CD4-positive, alpha-beta T cell treated with Interferon gamma for 1 hour (primary cell): Measurements from ENCODE around the gene RUFY3.
"Not testable (repeated sequence)": the region's sequence is repeated elsewhere in the genome, so short reads cannot be mapped to it uniquely, and the experiment has no call there.

Source experiments
- DNase-seq: peaks from one replicate; pipeline ENCODE4 v3.0.0-alpha.2; 2020

The RUFY3 gene

DNA sequence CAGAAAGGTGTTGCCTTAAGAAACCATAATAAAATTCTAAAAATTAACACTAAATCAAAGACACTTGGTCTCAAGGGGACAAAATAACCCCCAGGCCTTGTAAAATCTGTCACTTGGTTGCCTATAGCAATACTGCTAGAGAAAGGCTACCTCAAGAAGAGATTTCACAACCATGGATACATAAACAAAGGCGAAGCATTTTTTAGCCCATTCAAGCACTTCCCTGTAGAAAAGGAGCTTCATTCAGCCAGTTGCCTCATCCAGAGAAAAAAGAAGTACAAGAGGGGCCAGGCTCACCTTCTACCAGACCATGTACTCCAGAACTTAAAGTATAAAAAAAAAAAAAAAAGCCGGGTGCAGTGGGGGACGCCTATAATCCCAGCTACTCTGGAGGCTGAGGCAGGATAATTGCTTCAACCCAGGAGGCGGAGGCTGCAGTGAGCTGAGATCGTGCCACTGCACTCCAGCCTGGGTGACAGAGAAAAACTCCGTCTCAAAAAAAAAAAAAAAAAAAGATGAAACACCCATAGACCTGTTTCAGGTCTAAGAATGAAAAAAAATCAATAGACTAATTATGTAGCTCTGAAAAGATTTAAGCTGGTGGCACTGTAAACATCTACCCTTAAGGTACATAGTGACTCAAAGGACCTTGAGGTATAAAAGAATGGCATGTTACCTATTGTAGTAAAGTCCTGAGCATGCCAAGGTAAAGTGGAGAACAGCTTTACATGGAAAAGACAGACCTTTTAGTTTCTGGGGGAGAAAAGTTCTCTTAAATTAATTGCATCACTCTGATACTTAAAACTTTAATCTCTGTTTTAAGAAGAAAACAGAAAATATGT is 18.0 kb downstream of the RUFY3 start:
- no peak for DNase-seq

DNA sequence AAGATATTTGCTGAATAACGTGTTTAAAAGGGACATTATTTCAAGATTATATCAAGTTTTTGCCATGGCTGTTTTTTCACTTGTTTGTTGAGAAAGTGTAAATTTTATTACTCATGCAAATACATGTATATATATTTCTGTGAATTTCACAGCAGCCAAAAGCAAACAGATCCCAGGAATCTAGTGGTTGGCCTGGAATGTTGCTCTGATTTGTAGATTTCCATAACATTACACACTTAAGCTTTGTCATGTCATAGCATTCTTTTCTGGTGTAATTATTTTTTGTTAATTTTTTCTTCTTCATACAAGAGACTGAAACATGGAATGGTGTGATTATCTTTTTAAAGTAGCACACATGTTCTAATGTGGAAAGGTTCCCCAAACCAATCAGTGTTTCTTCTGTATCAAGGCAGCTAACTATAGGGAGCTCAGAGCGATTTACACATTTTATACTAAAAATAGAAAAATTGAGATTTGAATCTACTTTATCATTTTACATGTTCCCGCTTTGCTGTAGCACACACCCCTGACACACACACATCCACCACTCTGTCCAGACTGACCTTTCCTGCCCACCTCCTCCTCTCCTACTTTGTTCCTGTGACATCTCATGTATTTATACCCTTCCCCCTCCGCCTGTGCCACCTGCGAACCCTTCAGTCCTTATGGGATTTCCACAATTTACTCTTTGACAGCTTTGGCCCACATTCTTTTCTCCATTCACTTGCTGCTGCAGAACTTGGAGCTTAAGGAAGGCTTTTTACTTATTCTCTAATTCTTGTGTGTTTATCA is 20.3 kb downstream of the RUFY3 start:
- no peak for DNase-seq

DNA sequence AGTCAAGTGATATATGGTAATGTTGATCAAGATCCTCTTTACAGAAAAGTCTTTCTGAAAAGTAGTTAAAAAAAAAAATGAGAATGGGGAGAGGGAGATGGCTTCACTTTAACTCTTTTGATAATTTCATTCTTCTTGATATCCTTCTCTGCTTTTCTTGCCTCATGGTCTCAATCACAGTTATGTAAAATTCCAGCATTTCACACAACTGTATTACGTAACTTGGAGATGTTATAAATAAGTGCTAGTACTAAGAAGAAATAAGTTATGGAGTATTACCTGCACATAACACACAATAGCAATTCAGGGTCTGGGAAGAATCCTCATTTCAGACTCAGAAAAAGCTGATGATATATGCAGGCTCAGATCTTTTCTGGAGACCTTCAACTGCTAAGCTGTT is 22.0 kb downstream of the RUFY3 start:
- no peak for DNase-seq

DNA sequence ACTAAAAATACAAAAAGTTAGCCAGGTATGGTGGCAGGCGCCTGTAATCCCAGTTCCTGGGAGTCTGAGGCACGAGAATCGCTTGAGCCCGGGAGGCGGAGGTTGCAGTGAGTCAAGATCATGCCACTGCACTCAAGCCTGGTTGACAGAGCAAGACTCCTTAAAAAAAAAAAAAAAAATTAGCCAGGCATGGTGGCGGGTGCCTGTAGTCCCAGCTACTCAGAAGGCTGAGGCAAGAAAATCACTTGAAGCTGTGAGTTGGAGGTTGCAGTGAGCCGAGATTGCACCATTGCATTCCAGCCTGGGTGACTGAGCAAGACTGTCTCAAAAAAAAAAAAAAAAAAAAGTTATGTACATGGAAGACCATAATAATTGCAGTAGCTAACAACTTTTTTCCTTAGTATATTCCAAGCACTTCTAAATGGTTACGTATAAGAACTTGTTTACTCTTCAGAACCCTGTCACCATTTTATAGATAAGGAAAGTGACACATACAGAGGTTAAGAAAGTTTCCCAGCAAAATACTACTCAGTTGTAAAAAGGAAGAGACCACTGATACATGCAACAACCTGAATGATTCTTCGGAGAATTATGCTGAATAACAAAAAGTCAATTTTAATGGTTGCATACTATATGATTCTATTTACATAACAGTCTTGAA is 24.5 kb downstream of the RUFY3 start:
- no peak for DNase-seq

DNA sequence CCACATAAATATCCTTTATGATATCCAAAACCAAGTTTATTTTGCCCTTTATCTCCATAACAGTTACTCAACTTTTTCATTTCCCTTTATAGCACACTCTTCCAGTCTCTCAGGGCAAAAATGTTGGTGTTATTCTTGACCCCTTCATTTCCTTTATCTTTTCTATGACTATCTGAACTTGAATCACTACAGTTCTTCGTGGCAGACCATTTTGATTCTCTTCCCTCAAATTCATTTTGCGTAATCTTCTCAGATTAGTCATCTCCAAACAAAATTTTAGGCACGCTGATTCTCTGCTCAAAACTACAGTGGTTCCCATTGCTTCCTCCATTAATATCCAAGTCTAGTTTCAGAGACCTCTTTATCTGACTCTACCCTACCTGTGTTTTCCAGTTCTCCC is 26.1 kb downstream of the RUFY3 start:
- no peak for DNase-seq

DNA sequence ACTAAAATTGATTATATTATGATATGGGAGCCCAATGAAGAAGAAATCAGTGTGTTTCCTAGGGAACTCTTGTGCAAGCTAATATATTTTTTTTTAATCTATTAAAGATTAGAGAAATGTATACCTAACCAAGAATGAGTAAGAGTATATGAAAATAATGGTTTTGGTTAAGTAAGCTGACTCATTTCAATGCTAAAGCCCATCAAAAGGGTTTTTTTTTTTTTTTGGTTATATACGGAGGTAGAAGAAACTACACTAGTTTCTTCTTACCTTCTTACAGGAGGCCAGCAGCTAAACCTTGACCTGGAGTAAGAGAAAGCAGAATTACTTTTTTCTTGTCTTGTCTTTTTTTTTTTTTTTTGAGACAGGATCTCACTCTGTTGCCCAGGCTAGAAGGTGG is 27.5 kb downstream of the RUFY3 start:
- no peak for DNase-seq

DNA sequence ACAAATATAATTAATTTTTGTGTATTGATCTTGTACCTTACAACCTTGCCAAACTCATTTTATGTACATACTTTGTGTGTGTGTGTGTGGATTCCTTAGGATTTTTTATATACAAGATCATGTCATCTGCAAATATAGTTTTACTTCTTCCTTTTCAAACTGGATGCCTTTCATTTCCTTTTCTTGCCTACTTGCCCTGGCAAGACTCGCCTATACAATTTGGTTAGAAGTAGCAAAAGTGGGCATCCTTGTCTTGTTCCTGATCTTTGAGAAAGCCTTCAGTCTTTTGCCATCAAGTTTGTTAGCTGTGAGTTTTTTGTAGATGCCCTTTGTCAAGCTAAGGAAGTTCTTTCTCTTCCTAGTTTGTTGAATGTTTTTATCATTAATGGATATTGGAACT is 30.5 kb downstream of the RUFY3 start:
- no peak for DNase-seq

DNA sequence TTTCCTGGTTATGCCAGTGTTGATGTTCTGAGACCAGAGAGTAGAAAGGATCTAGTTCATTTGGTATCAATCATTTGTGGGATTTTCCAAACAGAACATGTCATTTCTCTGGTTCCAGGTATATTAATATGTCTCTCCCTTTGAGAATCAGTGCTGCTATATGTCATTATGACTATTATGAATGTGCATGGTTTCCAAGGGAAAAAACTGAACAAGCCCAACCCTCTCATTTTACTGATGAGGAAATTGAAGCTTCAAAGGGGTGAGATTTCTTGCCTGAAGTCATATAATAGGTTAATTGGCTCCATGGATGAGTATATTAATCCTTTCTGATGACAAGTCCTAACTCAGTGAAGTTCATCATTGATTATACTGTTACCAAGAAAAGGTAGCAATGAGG is 31.9 kb downstream of the RUFY3 start:
- no peak for DNase-seq

DNA sequence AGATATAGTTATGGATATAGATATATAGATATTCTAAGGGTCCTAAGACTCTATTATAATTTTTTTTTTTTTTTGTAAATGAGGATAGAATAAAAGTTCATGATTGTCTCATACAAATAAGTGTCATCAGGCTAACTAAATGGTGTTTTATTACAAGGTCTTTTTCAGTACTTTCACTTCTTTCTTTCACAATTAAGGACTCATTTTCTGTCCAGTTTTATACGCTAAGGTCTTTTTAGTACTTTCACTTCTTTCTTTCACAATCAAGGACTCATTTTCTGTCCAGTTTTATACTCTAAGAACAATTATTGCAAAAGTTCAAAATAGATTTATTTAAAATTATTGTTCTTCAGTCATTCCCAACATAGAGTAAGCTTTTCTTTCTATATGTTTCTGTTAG is 32.7 kb downstream of the RUFY3 start:
- DNase-seq, result no peak

DNA sequence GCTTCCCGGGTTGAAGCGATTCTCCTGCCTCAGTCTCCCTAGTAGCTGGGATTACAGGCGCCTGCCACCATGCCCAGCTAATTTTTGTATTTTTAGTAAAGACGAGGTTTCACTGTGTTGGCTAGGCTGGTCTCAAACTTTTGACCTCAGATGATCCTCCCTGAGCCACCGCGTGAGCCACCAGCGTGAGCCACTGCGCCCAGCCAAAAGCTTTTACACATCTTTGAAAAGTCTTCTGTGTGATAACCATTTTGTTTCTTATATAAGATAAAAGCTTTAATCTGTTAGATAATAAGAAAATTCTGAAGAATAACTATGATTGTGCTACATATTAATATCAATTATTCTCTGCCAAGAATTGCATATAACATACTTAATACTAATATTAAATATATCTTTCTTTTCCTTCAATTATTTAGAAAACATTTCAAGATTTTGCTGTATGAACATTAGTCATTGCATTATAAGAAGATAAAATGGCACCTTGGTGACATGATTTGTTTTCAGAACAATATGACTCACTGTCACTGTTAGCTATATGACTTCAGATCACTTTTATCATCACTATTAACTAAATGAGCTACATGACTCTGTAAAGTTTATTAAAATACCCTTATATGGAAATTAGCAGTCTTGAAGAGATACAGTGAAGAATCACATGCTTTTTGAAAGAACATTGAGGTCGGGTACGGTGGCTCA is 33.4 kb downstream of the RUFY3 start:
- no peak for DNase-seq

DNA sequence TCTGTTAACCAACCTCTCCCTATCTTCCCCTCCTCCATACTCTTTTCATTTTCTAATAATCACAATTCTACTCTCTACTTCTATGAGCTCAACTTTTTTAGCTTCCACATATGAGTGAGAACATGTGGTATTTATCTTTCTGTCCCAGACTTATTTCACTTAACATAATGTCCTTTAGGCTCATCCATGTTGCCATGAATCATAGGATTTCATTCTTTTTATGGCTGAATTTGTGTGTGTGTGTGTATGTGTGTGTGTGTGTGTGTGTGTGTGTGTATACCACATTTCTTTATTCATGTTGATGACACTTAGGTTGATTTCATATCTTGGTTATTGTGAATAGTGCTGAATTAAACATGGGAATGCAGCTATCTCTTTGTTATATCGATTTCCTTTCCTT is 37.4 kb downstream of the RUFY3 start:
- DNase-seq, result no peak

DNA sequence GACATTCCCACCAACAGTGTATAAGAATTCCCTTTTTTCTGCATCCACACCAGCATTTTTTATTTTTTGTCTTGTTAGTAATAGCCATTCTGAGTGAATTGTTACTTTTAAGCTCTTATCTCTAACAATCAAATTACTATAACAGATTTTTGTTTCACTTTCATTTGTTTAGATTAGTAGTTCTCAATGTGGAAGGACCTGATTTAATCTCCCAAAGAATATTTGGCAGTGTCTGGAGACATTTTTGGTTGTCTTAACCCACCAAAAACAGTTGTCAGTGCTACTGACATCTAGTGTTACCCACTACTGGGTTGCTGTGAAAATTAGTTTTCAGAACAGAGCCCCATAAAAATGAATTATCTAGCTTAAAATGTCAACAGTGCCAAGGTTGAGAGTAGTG is 37.9 kb downstream of the RUFY3 start:
- DNase-seq, result no peak

DNA sequence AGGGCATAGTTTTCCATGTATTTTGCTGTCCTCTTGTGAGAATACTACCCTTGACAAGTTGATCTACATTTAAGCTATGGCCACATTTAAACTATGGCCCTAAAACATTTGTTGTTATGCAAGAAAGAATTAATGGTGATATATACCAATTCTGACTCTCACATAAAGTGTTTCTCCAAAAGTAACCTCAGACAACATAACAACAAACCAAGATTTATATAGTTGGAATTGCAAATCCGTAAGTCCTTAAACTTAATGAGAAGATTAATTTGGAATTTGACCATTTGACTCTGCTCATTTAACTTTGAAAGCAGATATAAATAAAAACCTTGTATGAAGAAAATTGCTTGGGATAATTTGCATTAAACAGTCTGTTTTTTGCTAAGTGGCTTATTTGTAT is 38.9 kb downstream of the RUFY3 start:
- no peak for DNase-seq

DNA sequence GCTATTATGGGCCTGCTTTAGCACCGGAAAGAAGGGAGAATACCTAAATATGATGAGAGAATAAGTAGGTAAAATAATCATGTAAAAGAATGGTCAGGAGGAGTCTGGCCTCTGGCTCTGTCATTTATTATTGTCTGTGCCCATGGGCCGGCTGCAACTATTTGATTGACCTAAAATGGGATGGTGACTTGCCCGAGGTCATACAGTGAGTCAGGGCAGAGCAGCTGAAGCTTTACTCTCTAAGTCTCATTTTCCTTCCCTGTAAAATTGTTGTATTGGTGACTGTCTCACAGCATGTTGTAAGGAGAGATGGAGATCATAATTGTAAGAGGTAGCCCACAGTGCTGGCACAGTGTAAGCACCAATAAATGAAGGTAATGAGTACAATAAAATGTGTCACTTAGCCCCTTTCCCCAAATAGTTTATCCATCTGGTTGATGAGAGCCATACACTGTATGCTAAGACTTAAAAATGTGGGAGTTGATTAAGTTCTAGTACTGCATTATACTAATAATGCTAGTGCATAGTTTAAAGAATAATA is 39.6 kb downstream of the RUFY3 start:
- DNase-seq, result no peak

DNA sequence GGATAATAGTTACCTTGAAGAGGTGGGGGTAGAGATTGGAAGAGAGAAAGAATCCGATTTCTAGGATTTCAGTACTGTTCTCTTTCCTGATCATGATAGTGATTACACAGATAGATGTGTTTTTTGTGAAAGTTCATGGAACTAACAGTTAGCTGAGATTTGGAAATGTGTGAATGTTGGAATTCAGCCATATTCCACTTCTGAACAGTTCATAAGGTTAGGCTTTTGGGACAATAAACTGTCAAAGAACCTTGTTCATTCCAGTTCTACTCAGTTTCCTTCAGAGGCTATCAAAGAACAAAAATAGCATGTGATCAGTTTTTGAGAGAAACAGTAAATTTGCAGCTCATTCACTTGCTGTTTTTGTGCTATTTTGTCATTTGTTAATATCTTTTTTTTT is 43.6 kb downstream of the RUFY3 start:
- DNase-seq, result no peak

DNA sequence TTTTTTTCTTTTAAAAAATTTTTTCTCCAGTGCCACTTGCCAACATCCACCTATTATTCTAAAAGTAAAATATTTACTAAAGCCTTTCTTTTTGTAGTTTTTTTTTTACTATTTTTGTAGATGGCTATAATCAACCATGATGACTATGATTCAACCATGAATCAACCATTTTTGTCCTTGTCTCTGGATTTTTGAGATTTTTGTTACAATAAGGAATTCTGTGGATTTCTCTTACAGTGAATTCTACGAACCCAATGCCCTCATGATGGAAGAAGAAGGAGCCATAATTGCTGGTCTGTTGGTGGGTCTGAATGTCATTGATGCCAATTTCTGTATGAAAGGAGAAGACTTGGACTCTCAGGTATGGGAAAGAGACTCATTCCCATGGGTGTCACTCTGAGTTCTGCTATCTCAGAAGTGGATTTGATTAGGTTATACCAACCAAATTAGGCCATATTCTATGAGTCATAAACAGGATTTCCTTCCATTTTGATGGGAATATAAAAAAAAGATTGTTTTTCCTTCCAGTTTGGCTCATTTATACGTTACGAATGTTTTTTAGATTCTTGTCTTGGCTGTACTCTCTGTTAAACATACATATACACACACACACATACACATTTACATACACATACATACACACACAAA is 46.7 kb downstream of the RUFY3 start:
- DNase-seq, result no peak

DNA sequence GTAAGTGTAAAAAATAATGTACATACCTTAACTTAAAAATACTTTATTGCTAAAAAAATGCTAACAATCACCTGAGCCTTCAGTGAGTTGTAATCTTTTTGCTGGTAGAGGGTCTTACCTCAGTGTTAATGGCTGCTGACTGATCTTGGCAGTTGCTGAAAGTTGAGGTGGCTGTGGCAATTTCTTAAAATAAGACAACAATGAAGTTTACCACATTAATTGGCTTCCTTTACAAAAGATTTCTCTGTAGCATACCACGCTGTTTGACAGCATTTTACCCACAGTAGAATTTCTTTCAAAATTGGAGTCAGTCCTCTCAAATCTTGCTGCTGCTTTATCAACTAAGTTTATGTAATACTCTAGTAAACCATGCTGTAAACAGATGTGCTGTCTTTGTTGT is 47.6 kb downstream of the RUFY3 start:
- DNase-seq, result not testable (repeated sequence)

DNA sequence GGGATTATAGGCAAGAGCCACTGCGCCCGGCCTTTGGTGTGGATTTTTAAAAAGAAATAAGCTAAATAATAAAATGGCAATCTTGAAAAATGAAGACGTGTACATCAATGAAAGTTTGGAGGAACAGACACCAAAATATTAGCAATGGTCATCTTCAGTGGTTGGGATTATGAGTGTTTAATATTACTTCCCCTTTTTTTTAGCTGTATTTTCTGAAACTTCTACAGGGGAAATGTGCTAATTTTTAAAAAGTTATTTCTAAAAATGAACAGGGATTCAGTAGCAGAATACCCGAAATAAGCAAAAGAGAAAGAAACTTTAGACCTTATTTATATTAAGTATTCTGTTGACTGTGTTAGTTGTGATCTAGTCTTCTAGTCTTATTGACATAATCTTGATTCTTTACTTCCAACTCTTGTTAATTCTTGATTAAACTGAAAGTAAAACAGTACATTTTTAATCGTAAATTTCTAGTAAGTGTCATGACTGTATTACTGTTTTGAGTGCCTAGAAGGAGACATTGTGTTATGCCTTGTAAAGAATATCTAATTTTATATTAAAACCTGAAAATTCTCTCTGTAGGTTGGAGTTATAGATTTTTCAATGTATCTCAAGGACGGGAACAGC is 51.3 kb downstream of the RUFY3 start:
- DNase-seq, result no peak

DNA sequence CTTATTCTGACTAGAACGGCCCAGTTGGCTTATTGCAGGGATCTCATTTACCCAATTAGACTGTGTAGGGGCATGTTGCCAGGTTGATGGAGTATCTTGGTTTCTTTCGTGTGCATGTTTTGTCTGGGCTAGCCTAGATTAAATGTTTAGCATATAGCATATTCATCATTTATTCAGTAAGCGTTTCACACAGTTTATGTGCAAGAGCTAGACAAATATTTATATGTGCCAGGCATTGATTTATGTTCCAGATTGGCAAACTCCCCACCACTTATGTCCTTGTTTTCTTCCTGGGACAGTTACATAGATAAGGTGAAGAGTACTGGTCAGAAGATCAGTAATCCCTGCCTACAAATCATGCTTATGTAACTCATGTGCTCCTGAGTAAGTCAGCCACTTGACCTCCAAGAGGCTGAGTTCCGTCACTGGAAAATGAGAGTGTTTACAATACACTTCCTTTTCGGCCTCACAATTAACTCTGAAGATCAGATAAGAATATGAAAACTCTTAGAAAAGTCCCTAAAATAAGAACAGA is 57.2 kb downstream of the RUFY3 start:
- no peak for DNase-seq

DNA sequence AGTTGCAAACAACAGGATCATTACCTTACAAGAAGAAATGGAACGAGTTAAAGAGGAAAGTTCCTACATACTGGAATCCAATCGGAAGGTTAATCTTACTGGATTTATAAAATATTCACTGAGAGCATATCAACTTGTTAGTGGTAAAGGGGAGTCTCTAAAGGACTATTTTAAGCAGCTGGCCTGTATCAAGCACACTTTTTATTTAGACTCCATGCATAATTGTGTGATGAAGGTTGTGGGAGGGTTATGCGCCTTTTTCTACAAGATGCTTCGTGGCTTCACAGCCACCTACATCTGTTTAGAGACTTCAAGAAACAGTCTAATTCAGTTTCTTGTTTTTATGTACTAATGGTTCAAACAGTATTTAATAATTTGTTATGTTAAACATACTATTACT is 61.3 kb downstream of the RUFY3 start:
- no peak for DNase-seq

DNA sequence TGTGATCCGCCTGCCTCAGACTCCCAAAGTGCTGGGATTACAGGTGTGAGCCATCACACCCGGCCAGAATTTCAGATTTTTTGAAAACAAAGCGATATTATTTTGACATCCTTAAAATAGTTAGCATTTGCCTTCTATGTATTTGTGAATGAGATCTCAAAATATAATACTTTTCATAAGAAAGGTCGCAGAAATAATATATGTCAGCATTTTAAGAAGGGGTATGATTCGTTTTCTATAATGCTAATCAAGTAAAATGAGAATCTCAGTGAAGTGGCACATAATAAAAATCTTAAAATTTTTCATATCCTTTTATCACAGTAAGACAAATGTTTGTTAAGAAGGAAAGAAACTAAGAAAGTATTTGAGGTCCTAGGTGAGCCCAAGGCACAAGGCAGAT is 65.7 kb downstream of the RUFY3 start:
- DNase-seq, result no peak

DNA sequence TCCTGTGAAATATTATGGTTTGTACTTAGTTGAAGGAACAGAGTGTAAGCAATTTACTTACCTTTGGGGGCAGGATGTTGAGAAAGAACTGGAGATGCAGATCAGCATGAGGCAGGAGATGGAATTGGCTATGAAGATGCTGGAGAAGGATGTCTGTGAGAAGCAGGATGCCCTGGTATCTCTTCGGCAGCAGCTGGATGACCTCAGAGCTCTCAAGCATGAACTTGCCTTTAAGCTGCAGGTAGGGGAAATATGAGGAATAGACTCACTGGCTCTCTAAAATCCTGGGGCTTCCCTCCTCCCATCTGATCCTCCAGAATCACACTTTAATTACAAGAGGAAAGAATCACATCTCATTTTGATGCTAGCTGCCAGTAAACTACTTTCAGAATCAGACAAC is 67.0 kb downstream of the RUFY3 start:
- DNase-seq, result no peak
